Measurements from ENCODE around the gene CRYGB.
A peak's percentile ranks its signal among the peaks of the same experiment; 100 is the strongest.

CRYGB gene

DNA sequence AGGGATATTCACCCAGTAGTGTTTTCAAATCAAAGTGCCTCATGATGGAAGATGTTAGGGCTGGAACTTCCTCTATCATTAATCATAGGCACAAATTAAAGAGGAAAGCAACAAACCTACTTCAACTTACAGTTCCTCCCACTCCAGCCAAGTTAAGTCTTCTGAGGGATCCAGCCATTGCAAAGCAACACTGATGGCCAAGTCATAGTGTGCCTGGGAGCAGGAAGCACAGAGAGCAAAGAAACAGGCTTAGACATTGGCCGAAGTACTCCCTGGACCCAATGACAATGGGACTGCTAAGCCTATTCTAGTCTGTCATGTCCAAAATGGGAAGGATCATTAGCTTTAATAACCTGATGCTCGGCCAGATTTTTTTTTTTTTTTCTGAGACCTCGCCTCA, 36.9 kb upstream of the CRYGB start:
- Histone ChIP-seq H3K27me3 (replicated peaks; ENCODE audit: insufficient read depth, low read length) (no peaks in the 10 kb centered on the region), H3K36me3 (replicated peaks; ENCODE audit: insufficient read depth, low read length) (no peaks in the 10 kb centered on the region), H2AFZ (ENCODE audit: low read length) (no peak overlapping the region), H3F3A (ENCODE audit: insufficient read depth, low read length) (no peaks in the 10 kb centered on the region), H3K9ac (ENCODE audit: low read length) (no peak overlapping the region), H3K4me1 (ENCODE audit: low read length) (no peaks in the 10 kb centered on the region), H3K9me2 (replicated peaks; ENCODE audit: insufficient read depth, low read length) (no peaks in the 10 kb centered on the region), H3K79me2 (ENCODE audit: low read length) (no peaks in the 10 kb centered on the region), H3K4me3 (ENCODE audit: low read length) (no peak overlapping the region), H4K20me1 (ENCODE audit: insufficient read depth, low read length) (no peaks in the 10 kb centered on the region), H3K27ac (ENCODE audit: low read length) (no peak overlapping the region), H3K9me3 (replicated peaks; ENCODE audit: insufficient read depth, low read length) (no peaks in the 10 kb centered on the region), H3K4me2 (ENCODE audit: low read depth, low read length) (no peak overlapping the region)
- no peak for DNase-seq
- TF ChIP-seq EZH2 (optimal IDR thresholded peaks at IDR 0.05; ENCODE audit: low read depth, low read length) (no peak), EZH2phosphoT487 (IDR thresholded peaks at IDR 0.05; ENCODE audit: low read length) (no peak)
- TF ChIP-seq, protein P1, sequence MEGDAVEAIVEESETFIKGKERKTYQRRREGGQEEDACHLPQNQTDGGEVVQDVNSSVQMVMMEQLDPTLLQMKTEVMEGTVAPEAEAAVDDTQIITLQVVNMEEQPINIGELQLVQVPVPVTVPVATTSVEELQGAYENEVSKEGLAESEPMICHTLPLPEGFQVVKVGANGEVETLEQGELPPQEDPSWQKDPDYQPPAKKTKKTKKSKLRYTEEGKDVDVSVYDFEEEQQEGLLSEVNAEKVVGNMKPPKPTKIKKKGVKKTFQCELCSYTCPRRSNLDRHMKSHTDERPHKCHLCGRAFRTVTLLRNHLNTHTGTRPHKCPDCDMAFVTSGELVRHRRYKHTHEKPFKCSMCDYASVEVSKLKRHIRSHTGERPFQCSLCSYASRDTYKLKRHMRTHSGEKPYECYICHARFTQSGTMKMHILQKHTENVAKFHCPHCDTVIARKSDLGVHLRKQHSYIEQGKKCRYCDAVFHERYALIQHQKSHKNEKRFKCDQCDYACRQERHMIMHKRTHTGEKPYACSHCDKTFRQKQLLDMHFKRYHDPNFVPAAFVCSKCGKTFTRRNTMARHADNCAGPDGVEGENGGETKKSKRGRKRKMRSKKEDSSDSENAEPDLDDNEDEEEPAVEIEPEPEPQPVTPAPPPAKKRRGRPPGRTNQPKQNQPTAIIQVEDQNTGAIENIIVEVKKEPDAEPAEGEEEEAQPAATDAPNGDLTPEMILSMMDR (IDR thresholded peaks at IDR 0.05; ENCODE audit: low read length): no peak

DNA sequence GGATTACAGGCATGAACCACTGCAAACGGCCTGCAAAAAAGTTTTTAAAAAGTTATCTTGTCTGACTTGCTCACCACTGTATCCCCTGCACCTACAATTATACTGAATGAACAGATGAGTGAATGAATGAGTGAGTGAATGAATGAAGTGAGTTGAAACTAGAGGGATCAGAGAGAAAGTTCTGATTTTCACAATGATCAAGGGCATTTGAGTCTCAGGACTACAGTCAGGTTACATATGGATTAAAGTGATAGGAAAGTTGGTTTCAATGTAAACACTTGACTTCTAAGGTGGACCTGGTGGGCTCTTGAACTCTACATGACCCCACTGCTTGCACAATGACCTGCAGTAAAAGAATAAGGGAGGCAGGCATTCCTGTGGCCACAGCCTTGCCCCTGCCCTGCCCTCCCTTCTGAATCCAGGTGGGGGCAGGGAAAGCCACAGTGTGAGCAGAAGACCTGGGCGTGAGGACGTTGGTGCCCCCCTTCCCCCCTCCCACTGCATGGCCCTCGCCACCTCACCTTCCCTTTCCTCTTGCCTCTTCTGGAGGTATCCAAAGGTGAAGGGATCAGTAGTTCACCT, 33.2 kb upstream of the CRYGB start:
- Histone ChIP-seq H3K9me3 (replicated peaks; ENCODE audit: insufficient read depth, low read length) (no peaks in the 10 kb centered on the region), H3K4me2 (ENCODE audit: low read depth, low read length) (no peak overlapping the region), H3K4me1 (ENCODE audit: low read length) (no peaks in the 10 kb centered on the region), H4K20me1 (ENCODE audit: insufficient read depth, low read length) (no peaks in the 10 kb centered on the region), H3K9ac (ENCODE audit: low read length) (no peak overlapping the region), H3F3A (ENCODE audit: insufficient read depth, low read length) (no peaks in the 10 kb centered on the region), H3K9me2 (replicated peaks; ENCODE audit: insufficient read depth, low read length) (no peaks in the 10 kb centered on the region), H3K27me3 (replicated peaks; ENCODE audit: insufficient read depth, low read length) (no peaks in the 10 kb centered on the region), H3K79me2 (ENCODE audit: low read length) (no peaks in the 10 kb centered on the region), H3K4me3 (ENCODE audit: low read length) (no peak overlapping the region), H3K27ac (ENCODE audit: low read length) (no peak overlapping the region), H2AFZ (ENCODE audit: low read length) (no peak overlapping the region), H3K36me3 (replicated peaks; ENCODE audit: insufficient read depth, low read length) (no peaks in the 10 kb centered on the region)
- no peak for DNase-seq
- TF ChIP-seq, protein P1 (IDR thresholded peaks at IDR 0.05; ENCODE audit: low read length): no peak
- TF ChIP-seq EZH2 (optimal IDR thresholded peaks at IDR 0.05; ENCODE audit: low read depth, low read length) (no peak), EZH2phosphoT487 (IDR thresholded peaks at IDR 0.05; ENCODE audit: low read length) (no peak)

DNA sequence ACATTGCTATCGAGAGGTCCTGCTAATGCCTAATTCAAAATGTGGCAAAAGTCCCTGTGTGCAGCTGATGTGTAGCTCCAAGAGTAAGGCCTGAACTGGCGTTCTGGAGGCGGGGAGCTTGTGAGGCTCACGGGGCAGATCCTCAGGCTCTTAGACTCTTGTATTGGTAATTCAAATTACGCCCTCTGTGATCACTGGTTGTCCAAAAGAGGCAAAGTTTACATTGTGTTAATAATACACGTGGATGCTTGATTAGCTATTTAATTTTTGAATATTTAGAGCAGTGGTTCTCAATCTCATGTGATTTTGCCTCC, 29.8 kb upstream of the CRYGB start:
- no peak for DNase-seq
- peak overlapping the region; percentile 30; the same call in 1 of the 2 replicates for H2AFZ ChIP-seq (ENCODE audit: low read length)
- TF ChIP-seq EZH2phosphoT487 (IDR thresholded peaks at IDR 0.05; ENCODE audit: low read length): no peak
- no peaks in the 10 kb centered on the region for H3K9me2 ChIP-seq (replicated peaks; ENCODE audit: insufficient read depth, low read length)
- H3K79me2 ChIP-seq (ENCODE audit: low read length): no peaks in the 10 kb centered on the region
- no peak overlapping the region for H3K4me2 ChIP-seq (ENCODE audit: low read depth, low read length)
- no peaks in the 10 kb centered on the region for H3K4me1 ChIP-seq (ENCODE audit: low read length)
- no peaks in the 10 kb centered on the region for H3K9me3 ChIP-seq (replicated peaks; ENCODE audit: insufficient read depth, low read length)
- H3K27me3 ChIP-seq (replicated peaks; ENCODE audit: insufficient read depth, low read length): no peaks in the 10 kb centered on the region
- no peaks in the 10 kb centered on the region for H3K36me3 ChIP-seq (replicated peaks; ENCODE audit: insufficient read depth, low read length)
- H3K4me3 ChIP-seq (ENCODE audit: low read length): no peak overlapping the region
- H3K27ac ChIP-seq (ENCODE audit: low read length): no peak overlapping the region
- no peaks in the 10 kb centered on the region for H3F3A ChIP-seq (ENCODE audit: insufficient read depth, low read length)
- H4K20me1 ChIP-seq (ENCODE audit: insufficient read depth, low read length): no peaks in the 10 kb centered on the region
- H3K9ac ChIP-seq (ENCODE audit: low read length): no peak overlapping the region

DNA sequence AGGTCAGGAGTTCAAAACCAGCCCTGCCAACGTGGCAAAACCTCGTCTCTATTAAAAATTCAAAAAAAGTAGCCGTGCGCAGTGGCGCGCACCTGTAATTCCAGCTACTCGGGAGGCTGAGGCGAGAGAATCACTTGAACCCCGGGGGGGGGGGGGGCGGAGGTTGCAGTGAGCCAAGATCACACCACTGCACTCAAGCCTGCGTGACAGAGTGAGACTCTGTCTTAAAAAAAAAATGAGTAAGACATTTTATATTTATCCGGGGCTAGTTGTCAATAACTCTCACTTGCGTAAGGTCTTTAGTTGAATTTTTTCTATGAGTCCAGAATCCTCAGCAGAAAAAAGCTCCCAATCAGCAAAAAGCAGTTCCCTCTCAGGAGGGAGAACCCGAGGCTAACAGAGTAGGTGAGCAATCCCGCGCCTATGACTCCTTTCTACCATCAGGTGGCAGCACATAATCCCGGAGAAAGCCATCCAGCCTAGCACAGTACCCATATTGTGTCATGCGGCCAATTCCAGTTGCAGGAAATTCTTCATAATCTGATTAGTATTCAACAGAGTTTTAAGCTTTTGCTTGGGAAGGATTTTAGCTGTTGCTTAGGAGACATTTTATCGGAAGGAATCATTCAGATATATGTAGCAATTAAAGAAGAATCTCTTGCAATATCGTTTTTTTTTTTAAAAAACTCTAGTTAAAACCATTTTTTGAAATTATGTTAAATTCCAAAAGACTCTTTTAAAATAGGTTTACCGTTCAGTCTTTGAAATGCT, 29.3 kb upstream of the CRYGB start:
- TF ChIP-seq EZH2 (optimal IDR thresholded peaks at IDR 0.05; ENCODE audit: low read depth, low read length): no peak
- TF ChIP-seq, protein P1 (IDR thresholded peaks at IDR 0.05; ENCODE audit: low read length): peak; percentile 90
- no peak for TF ChIP-seq EZH2phosphoT487 (IDR thresholded peaks at IDR 0.05; ENCODE audit: low read length)
- H3K9me3 ChIP-seq (replicated peaks; ENCODE audit: insufficient read depth, low read length): no peaks in the 10 kb centered on the region
- H3K9ac ChIP-seq (ENCODE audit: low read length): no peak overlapping the region
- no peaks in the 10 kb centered on the region for H3K9me2 ChIP-seq (replicated peaks; ENCODE audit: insufficient read depth, low read length)
- no peak overlapping the region for H3K4me3 ChIP-seq (ENCODE audit: low read length)
- no peaks in the 10 kb centered on the region for H4K20me1 ChIP-seq (ENCODE audit: insufficient read depth, low read length)
- no peaks in the 10 kb centered on the region for H3K27me3 ChIP-seq (replicated peaks; ENCODE audit: insufficient read depth, low read length)
- no peaks in the 10 kb centered on the region for H3K36me3 ChIP-seq (replicated peaks; ENCODE audit: insufficient read depth, low read length)
- no peaks in the 10 kb centered on the region for H3K79me2 ChIP-seq (ENCODE audit: low read length)
- no peaks in the 10 kb centered on the region for H3F3A ChIP-seq (ENCODE audit: insufficient read depth, low read length)
- DNase-seq: peak; percentile 71
- no peaks in the 10 kb centered on the region for H3K4me1 ChIP-seq (ENCODE audit: low read length)
- H2AFZ ChIP-seq (ENCODE audit: low read length): peak overlapping the region; percentile 30; the same call in 1 of the 2 replicates
- no peak overlapping the region; the same call in 1 of the 2 replicates for H3K4me2 ChIP-seq (ENCODE audit: low read depth, low read length)
- H3K27ac ChIP-seq (ENCODE audit: low read length): no peak overlapping the region

Measured in MM.1S (cell line).